ENCODE measurements around the gene IGFBP6.

DNA sequence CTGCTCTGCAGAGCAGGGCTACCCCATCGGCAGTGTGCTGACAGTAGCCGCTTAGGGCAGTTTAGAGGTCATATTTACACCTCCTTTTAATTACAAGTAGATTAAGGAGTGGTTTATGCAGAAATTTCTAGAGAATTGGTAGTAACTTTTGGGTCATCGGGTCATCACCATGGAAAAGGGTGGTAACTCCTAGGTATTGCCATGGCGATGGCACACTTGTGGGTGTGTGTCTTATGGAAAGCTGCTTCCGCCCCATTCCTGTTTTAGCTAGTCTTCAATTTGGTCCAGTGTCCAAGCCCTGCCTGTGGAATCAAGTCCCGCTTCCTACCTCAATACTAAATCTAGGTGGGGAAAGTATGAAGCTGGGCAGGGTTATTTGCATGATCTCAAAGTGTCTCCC, 53.6 kb downstream of the IGFBP6 start:
- TF ChIP-seq, protein P1, sequence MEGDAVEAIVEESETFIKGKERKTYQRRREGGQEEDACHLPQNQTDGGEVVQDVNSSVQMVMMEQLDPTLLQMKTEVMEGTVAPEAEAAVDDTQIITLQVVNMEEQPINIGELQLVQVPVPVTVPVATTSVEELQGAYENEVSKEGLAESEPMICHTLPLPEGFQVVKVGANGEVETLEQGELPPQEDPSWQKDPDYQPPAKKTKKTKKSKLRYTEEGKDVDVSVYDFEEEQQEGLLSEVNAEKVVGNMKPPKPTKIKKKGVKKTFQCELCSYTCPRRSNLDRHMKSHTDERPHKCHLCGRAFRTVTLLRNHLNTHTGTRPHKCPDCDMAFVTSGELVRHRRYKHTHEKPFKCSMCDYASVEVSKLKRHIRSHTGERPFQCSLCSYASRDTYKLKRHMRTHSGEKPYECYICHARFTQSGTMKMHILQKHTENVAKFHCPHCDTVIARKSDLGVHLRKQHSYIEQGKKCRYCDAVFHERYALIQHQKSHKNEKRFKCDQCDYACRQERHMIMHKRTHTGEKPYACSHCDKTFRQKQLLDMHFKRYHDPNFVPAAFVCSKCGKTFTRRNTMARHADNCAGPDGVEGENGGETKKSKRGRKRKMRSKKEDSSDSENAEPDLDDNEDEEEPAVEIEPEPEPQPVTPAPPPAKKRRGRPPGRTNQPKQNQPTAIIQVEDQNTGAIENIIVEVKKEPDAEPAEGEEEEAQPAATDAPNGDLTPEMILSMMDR (conservative IDR thresholded peaks at IDR 0.05; ENCODE audit: low read depth, low read length) = no peak
- no peak for TF ChIP-seq EZH2 (IDR thresholded peaks at IDR 0.05; ENCODE audit: borderline replicate concordance, low read depth, low read length, poor library complexity, severe bottlenecking)

All from A673 (cell line).